Heart left ventricle (tissue), 16 donors: ENCODE results near the gene SH3GL3. TPM values are rescaled to one million over a fixed set of nuclear protein-coding genes. Genes with fewer than 3 reads are reported as not detected.

ENCODE experiments used
- ATAC-seq, 4 donors: fragments of 200-7000 bp; cut with Tn5 transposase; one replicate each; pipeline ENCODE4 v1.9.1; 2020 to 2022; ENCODE audit warnings: moderate library complexity in 4 of 4, mild to moderate bottlenecking in 3 of 4, moderate number of reproducible peaks in 1 of 4
- DNase-seq, 5 donors: peaks; one replicate each; pipeline ENCODE4 v3.0.0-alpha.2; 2020
- H3K27ac ChIP-seq, 12 donors: fragments of 200-600 bp; sonication (generic) in 4 of 12; one replicate each; pipeline versions ENCODE4 v1.5.0 to v1.8.0; 2016 to 2022; ENCODE audit warnings: mild to moderate bottlenecking in 2 of 12
- H3K27me3 ChIP-seq, 9 donors: fragments of 200-600 bp; sonication (generic) in 2 of 9; one replicate each; pipeline versions ENCODE4 v1.5.1 to v1.8.0; 2016 to 2022; ENCODE audit warnings: mild to moderate bottlenecking in 3 of 9
- H3K36me3 ChIP-seq, 9 donors: fragments of 200-600 bp; sonication (generic) in 2 of 9; one replicate each; pipeline versions ENCODE4 v1.5.0 to v1.8.0; 2018 to 2022; ENCODE audit warnings: mild to moderate bottlenecking in 2 of 9
- H3K4me1 ChIP-seq, 12 donors: fragments of 200-600 bp; sonication (generic) in 4 of 12; one replicate each; pipeline versions ENCODE4 v1.5.0 to v1.8.0; 2016 to 2022; ENCODE audit warnings: mild to moderate bottlenecking in 3 of 12
- H3K4me3 ChIP-seq, 12 donors: fragments of 200-600 bp; sonication (generic) in 4 of 12; one replicate each; pipeline versions ENCODE4 v1.5.0 to v1.8.0; 2017 to 2022; ENCODE audit warnings: mild to moderate bottlenecking in 9 of 12, moderate library complexity in 4 of 12
- H3K9me3 ChIP-seq, 12 donors: fragments of 200-600 bp; sonication (generic) in 4 of 12; one replicate each; pipeline versions ENCODE4 v1.5.0 to v1.8.0; 2016 to 2022; ENCODE audit warnings: mild to moderate bottlenecking in 1 of 12
- CTCF ChIP-seq, 12 donors: fragments of 200-600 bp; sonication (generic) in 4 of 12; IDR thresholded peaks; one replicate each; pipeline versions ENCODE4 v1.5.0 to v1.8.0; 2018 to 2022; ENCODE audit warnings: antibody characterized with exemption in 12 of 12, mild to moderate bottlenecking in 5 of 12
- POLR2A ChIP-seq, 2 donors: fragments of 450-650 bp; IDR thresholded peaks; one replicate each; pipeline ENCODE4 v1.6.1; 2017; ENCODE audit warnings: antibody characterized with exemption in 2 of 2, mild to moderate bottlenecking in 2 of 2, moderate library complexity in 2 of 2
- WGBS, 4 donors: extraction: QIAGEN DNeasy Blood & Tissue Kit in 2 of 4; methylation state at CpG; one replicate each; pipeline versions ENCODE4 v1.1.5 to v1.1.7; 2013 to 2018; 5-methylcytosine and 5-hydroxymethylcytosine counted together
- intact Hi-C, 10 donors: fragments of 100-400 bp; cut with DNase I; formaldehyde crosslinking; loops; one replicate each; pipeline versions ENCODE4 v1.11.1 to v1.14.2; 2022
- polyA plus RNA-seq, 2 donors: library from polyadenylated mRNA; stranded (reverse); fragments of 200-250 nt; gene quantifications; one replicate each; pipeline ENCODE4 v1.2.3, GENCODE V29; 2013
- total RNA-seq, 9 donors: library from RNA; depleted of rRNA in 2 of 9; stranded (reverse); fragments of >200 nt in 2 of 9; fragmentation: NEBNext Ultra II Directional in 3 of 9; extraction: Animal tissue kit (Norgen Biotek cat#: 25700) in 3 of 9; gene quantifications; one replicate each; pipeline versions ENCODE4 v1.1.0 to v1.2.4, GENCODE V29; 2016 to 2023
- donor health status: ischemic (EF 13 %, LVEDD 7.1; RV severe dilation, severe dysfunction).
- donor health status: healthy with polysubstance abuse.
- donor health status: DM: no; HTN: yes; CAD: no.
- donor health status: DM: no; HTN: no; CAD: no.
- donor health status: ischemic (EF 25% LVEDD 6.9; RV normal size, moderate dysfunction).
- donor health status: ischemic (EF 25% LVEDD 5.7; RV mildly dilated, moderate dysfunction).
- donor health status: healthy.
- donor health status: DM: yes; HTN: yes; CAD: no.
- donor health status: ischemic (EF 35%, LVEDD 5.7; RV mildly dilated, moderate dysfunction).
- donor health status: nonischemic (EF 11% LVEDD 7.7; RV severe dilation, severe dysfunction).
- donor health status: DM: yes; HTN: yes; CAD: no.
- donor health status: PGD.
- donor health status: ischemic (EF 29% LVEDD 5.4; RV normal size, mild dysfunction).
- donor health status: nonischemic (EF 23%, LVEDD 6.1; RV moderate dilation, normal function).

Gene SH3GL3
- total and polyA plus RNA-seq, 11 donors: 0.91 TPM; not detected in 10

- DNase-seq: no peak
- Histone ChIP-seq H3K36me3 (no peaks in the 10 kb centered on the region), H3K27me3 (peaks cover 0 to 4% (median 0%) of the 10 kb centered on the region in 9 donors), H3K9me3 (peaks cover 0 to 8% (median 0%) of the 10 kb centered on the region in 12 donors), H3K4me3 (no peak overlapping the region), H3K27ac (no peak overlapping the region), H3K4me1 (no peaks in the 10 kb centered on the region)
- 79 to 85% (median 84%) methylated on average over 2 of the region's 2 CpGs for WGBS, 4 donors
- intact Hi-C loops: no loop called here
- ATAC-seq: no peak
- TF ChIP-seq POLR2A (IDR thresholded peaks at IDR 0.05): no peak
- TF ChIP-seq CTCF (IDR thresholded peaks at IDR 0.05): no peak
Observed at GRCh38 chr15:83475551-83475950, 28.4 kb downstream of the SH3GL3 start.

GRCh38 chr15:83476066-83476465 is 28.9 kb downstream of the SH3GL3 start:
- H3K27ac ChIP-seq: no peak overlapping the region
- intact Hi-C loops: no loop called here
- DNase-seq (no peak), ATAC-seq (no peak)
- no peaks in the 10 kb centered on the region for H3K36me3 ChIP-seq
- peaks cover 0 to 4% (median 0%) of the 10 kb centered on the region in 9 donors for H3K27me3 ChIP-seq
- H3K4me3 ChIP-seq: no peak overlapping the region
- no peak for TF ChIP-seq POLR2A (IDR thresholded peaks at IDR 0.05)
- TF ChIP-seq CTCF (IDR thresholded peaks at IDR 0.05): no peak
- peaks cover 0 to 8% (median 0%) of the 10 kb centered on the region in 12 donors for H3K9me3 ChIP-seq
- WGBS, 4 donors: 65 to 79% (median 68%) methylated on average over 2 of the region's 2 CpGs
- H3K4me1 ChIP-seq: no peaks in the 10 kb centered on the region

- DNase-seq (no peak), ATAC-seq (no peak)
- Histone ChIP-seq H3K4me1 (no peaks in the 10 kb centered on the region), H3K36me3 (no peaks in the 10 kb centered on the region), H3K27me3 (peaks cover 0 to 4% (median 0%) of the 10 kb centered on the region in 9 donors), H3K9me3 (peaks cover 0 to 3% (median 0%) of the 10 kb centered on the region in 12 donors), H3K27ac (no peak overlapping the region), H3K4me3 (no peak overlapping the region)
- intact Hi-C loops: no loop called here
- TF ChIP-seq POLR2A (IDR thresholded peaks at IDR 0.05) (no peak), CTCF (IDR thresholded peaks at IDR 0.05) (no peak)
- WGBS, 4 donors: 88 to 95% (median 94%) methylated on average over 2 of the region's 2 CpGs
Observed at GRCh38 chr15:83476708-83477107, 29.6 kb downstream of the SH3GL3 start.

- no peaks in the 10 kb centered on the region for H3K4me1 ChIP-seq
- H3K4me3 ChIP-seq: no peak overlapping the region
- no peak overlapping the region for H3K27ac ChIP-seq
- no peaks in the 10 kb centered on the region for H3K9me3 ChIP-seq
- no peak for TF ChIP-seq CTCF (IDR thresholded peaks at IDR 0.05)
- 68 to 85% (median 76%) methylated on average over 3 of the region's 3 CpGs for WGBS, 4 donors
- intact Hi-C loops: no loop called here
- DNase-seq (no peak), ATAC-seq (no peak)
- H3K27me3 ChIP-seq: peaks cover 0 to 4% (median 0%) of the 10 kb centered on the region in 9 donors
- no peaks in the 10 kb centered on the region for H3K36me3 ChIP-seq
Observed at GRCh38 chr15:83477172-83477807, 30.1 kb downstream of the SH3GL3 start.
